Loucy (cell line): ENCODE measurements around the gene GRN.

Source experiments
- EZH2phosphoT487 ChIP-seq: fragments of 200-600 bp; IDR thresholded peaks from 2 replicates; pipeline ENCODE4 v1.6.1; 2018; ENCODE audit warnings: antibody characterized with exemption, mild to moderate bottlenecking, moderate library complexity, borderline replicate concordance
- TF ChIP-seq, protein P1 (sequence below): fragments of 200-600 bp; sonication (generic); conservative IDR thresholded peaks from 2 replicates; pipeline ENCODE4 v1.5.1; 2014; ENCODE audit warnings: mild to moderate bottlenecking, antibody characterized with exemption, low read length

- TF ChIP-seq, protein P1, sequence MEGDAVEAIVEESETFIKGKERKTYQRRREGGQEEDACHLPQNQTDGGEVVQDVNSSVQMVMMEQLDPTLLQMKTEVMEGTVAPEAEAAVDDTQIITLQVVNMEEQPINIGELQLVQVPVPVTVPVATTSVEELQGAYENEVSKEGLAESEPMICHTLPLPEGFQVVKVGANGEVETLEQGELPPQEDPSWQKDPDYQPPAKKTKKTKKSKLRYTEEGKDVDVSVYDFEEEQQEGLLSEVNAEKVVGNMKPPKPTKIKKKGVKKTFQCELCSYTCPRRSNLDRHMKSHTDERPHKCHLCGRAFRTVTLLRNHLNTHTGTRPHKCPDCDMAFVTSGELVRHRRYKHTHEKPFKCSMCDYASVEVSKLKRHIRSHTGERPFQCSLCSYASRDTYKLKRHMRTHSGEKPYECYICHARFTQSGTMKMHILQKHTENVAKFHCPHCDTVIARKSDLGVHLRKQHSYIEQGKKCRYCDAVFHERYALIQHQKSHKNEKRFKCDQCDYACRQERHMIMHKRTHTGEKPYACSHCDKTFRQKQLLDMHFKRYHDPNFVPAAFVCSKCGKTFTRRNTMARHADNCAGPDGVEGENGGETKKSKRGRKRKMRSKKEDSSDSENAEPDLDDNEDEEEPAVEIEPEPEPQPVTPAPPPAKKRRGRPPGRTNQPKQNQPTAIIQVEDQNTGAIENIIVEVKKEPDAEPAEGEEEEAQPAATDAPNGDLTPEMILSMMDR = no peak
- TF ChIP-seq EZH2phosphoT487 = no peak
Observed at GRCh38 chr17:44348988-44349364, 3.9 kb downstream of the GRN start.
